Astrocyte (in vitro differentiated cells and primary cell): Measurements from ENCODE around the gene GLYR1. TPM values are rescaled to one million over a fixed set of nuclear protein-coding genes. Genes with fewer than 3 reads are reported as not detected.

Experiments used
- DNase-seq: peaks from one replicate; pipeline ENCODE4 v3.0.0-alpha.2; 2010; ENCODE audit warnings: low read depth
- FAIRE-seq: peaks from 2 replicates; lab custom pipeline; 2011; peaks lifted over from hg19 to GRCh38; lab: Jason Lieb, UNC
- H2AFZ ChIP-seq: 2 replicates; pipeline ENCODE4 v1.6.0; 2012; ENCODE audit warnings: low read depth, low read length, inconsistent platforms
- H3K27ac ChIP-seq: 2 replicates; pipeline ENCODE4 v1.5.1; 2011; ENCODE audit warnings: low read depth, low read length, inconsistent platforms
- H3K27me3 ChIP-seq: 2 replicates; pipeline ENCODE4 v1.6.0; 2011; ENCODE audit warnings: low read length, inconsistent platforms; ENCODE audit not compliant: insufficient read depth
- H3K36me3 ChIP-seq: 2 replicates; pipeline ENCODE4 v1.5.1; 2011; ENCODE audit warnings: low read length, inconsistent platforms; ENCODE audit not compliant: insufficient read depth
- H3K4me1 ChIP-seq: 2 replicates; pipeline ENCODE4 v1.5.1; 2011; ENCODE audit warnings: low read length, inconsistent platforms; ENCODE audit not compliant: insufficient read depth
- H3K4me2 ChIP-seq: 2 replicates; pipeline ENCODE4 v1.6.0; 2012; ENCODE audit warnings: low read length, inconsistent platforms
- H3K4me3 ChIP-seq: 2 replicates; pipeline ENCODE4 v1.5.1; 2011; ENCODE audit warnings: low read depth, mild to moderate bottlenecking, low read length, inconsistent platforms; ENCODE audit not compliant: insufficient read depth
- H3K79me2 ChIP-seq: 2 replicates; pipeline ENCODE4 v1.6.0; 2012; ENCODE audit warnings: mild to moderate bottlenecking, low read length, inconsistent platforms; ENCODE audit not compliant: insufficient read depth
- H3K9ac ChIP-seq: 2 replicates; pipeline ENCODE4 v1.6.0; 2012; ENCODE audit warnings: mild to moderate bottlenecking, low read length, inconsistent platforms
- H3K9me3 ChIP-seq: 2 replicates; pipeline ENCODE4 v1.5.1; 2012; ENCODE audit warnings: low read depth, mild to moderate bottlenecking, low read length, inconsistent platforms; ENCODE audit not compliant: insufficient read depth
- H4K20me1 ChIP-seq: 2 replicates; pipeline ENCODE4 v1.6.0; 2012; ENCODE audit warnings: low read length, inconsistent platforms; ENCODE audit not compliant: insufficient read depth
- H3K27ac Mint-ChIP-seq: one replicate; pipeline ENCODE4 v1.8.0; 2021; ENCODE audit warnings: mild to moderate bottlenecking, mixed read lengths; ENCODE audit not compliant: unreplicated experiment
- H3K27me3 Mint-ChIP-seq: one replicate; pipeline ENCODE4 v1.8.0; 2021; ENCODE audit warnings: low read depth, mixed read lengths; ENCODE audit not compliant: unreplicated experiment
- H3K36me3 Mint-ChIP-seq: one replicate; pipeline ENCODE4 v1.8.0; 2021; ENCODE audit warnings: low read depth, mixed read lengths; ENCODE audit not compliant: unreplicated experiment
- H3K4me1 Mint-ChIP-seq: one replicate; pipeline ENCODE4 v1.8.0; 2021; ENCODE audit warnings: low read depth, mixed read lengths; ENCODE audit not compliant: unreplicated experiment
- H3K4me3 Mint-ChIP-seq: one replicate; pipeline ENCODE4 v1.8.0; 2021; ENCODE audit warnings: mild to moderate bottlenecking, moderate library complexity, mixed read lengths; ENCODE audit not compliant: unreplicated experiment
- H3K9me3 Mint-ChIP-seq: one replicate; pipeline ENCODE4 v1.8.0; 2021; ENCODE audit warnings: mild to moderate bottlenecking, mixed read lengths; ENCODE audit not compliant: unreplicated experiment
- CTCF ChIP-seq: IDR thresholded peaks from 2 replicates; pipeline ENCODE4 v1.5.1; 2011; ENCODE audit warnings: low read depth, mild to moderate bottlenecking, inconsistent platforms, low read length, moderate library complexity; ENCODE audit not compliant: insufficient read depth
- EZH2 ChIP-seq: IDR thresholded peaks from 2 replicates; pipeline ENCODE4 v1.6.1; 2012; ENCODE audit warnings: mild to moderate bottlenecking, low read length, inconsistent platforms; ENCODE audit not compliant: insufficient read depth
- total RNA-seq: library from RNA; stranded (reverse); gene quantifications from 2 replicates; pipeline ENCODE4 v1.2.1, GENCODE V29; 2021

The GLYR1 gene
- total RNA-seq, 1 donor from 2014 or later = 77.8 TPM

- Histone ChIP-seq H3K9ac (no peak overlapping the region), H3K36me3 (no peaks in the 10 kb centered on the region), H3K79me2 (no peaks in the 10 kb centered on the region), H3K4me1 (no peaks in the 10 kb centered on the region), H3K4me2 (no peak overlapping the region), H3K27me3 (no peaks in the 10 kb centered on the region), H4K20me1 (no peaks in the 10 kb centered on the region), H3K27ac (no peak overlapping the region), H3K9me3 (no peaks in the 10 kb centered on the region), H2AFZ (no peak overlapping the region), H3K4me3 (no peak overlapping the region)
- H3K27me3 Mint-ChIP-seq = peaks cover 9% of the 10 kb centered on the region
- H3K4me1 Mint-ChIP-seq = no peaks in the 10 kb centered on the region
- no peak for FAIRE-seq
- H3K27ac Mint-ChIP-seq = no peak overlapping the region
- H3K4me3 Mint-ChIP-seq = no peak overlapping the region
- H3K36me3 Mint-ChIP-seq = peaks cover 7% of the 10 kb centered on the region
- no peak for DNase-seq
- TF ChIP-seq CTCF (no peak), EZH2 (no peak)
- H3K9me3 Mint-ChIP-seq = peaks cover 5% of the 10 kb centered on the region
These were observed 58.2 kb downstream of the GLYR1 start for GRCh38 chr16:4788910-4789309.

- no peak for TF ChIP-seq CTCF
- TF ChIP-seq EZH2 = no peak
- no peak for FAIRE-seq
- Mint-ChIP-seq H3K27me3 (peaks cover 9% of the 10 kb centered on the region), H3K36me3 (peaks cover 7% of the 10 kb centered on the region), H3K27ac (no peak overlapping the region), H3K4me1 (no peaks in the 10 kb centered on the region), H3K9me3 (peaks cover 5% of the 10 kb centered on the region), H3K4me3 (no peak overlapping the region)
- H3K4me2 ChIP-seq = no peak overlapping the region
- H3K36me3 ChIP-seq = no peaks in the 10 kb centered on the region
- H2AFZ ChIP-seq = no peak overlapping the region
- H3K4me1 ChIP-seq = no peaks in the 10 kb centered on the region
- no peak overlapping the region for H3K27ac ChIP-seq
- no peaks in the 10 kb centered on the region for H3K27me3 ChIP-seq
- no peak overlapping the region for H3K4me3 ChIP-seq
- H3K79me2 ChIP-seq = no peaks in the 10 kb centered on the region
- no peaks in the 10 kb centered on the region for H4K20me1 ChIP-seq
- DNase-seq = no peak
- H3K9me3 ChIP-seq = no peaks in the 10 kb centered on the region
- no peak overlapping the region for H3K9ac ChIP-seq
These were observed 58.6 kb downstream of the GLYR1 start for GRCh38 chr16:4788489-4788889.

GRCh38 chr16:4787627-4788482, 59.2 kb downstream of the GLYR1 start, which contains the start of gene SEPTIN12:
Gene SEPTIN12 (minus strand): TSS chr16:4788345. CDS start chr16:4787645, 700 bp downstream.
- Histone ChIP-seq H3K9me3 (no peaks in the 10 kb centered on the region), H3K4me2 (no peak within 1 kb of the TSS), H3K27ac (no peak within 1 kb of the TSS), H2AFZ (no peak within 1 kb of the TSS), H4K20me1 (no peaks in the 10 kb centered on the region), H3K4me1 (no peaks in the 10 kb centered on the region), H3K27me3 (no peaks in the 10 kb centered on the region), H3K79me2 (no peaks in the 10 kb centered on the region), H3K36me3 (no peaks in the 10 kb centered on the region), H3K4me3 (no peak within 1 kb of the TSS), H3K9ac (no peak within 1 kb of the TSS)
- Mint-ChIP-seq H3K4me1 (no peaks in the 10 kb centered on the region), H3K36me3 (peaks cover 11% of the 10 kb centered on the region), H3K9me3 (peaks cover 5% of the 10 kb centered on the region), H3K27me3 (peaks cover 9% of the 10 kb centered on the region), H3K4me3 (no peak within 1 kb of the TSS), H3K27ac (no peak within 1 kb of the TSS)
- TF ChIP-seq EZH2 (no peak), CTCF (no peak)
- FAIRE-seq (no peak), DNase-seq (no peak)
